ENCODE measurements around the gene YEATS2. TPM values are rescaled to one million over a fixed set of nuclear protein-coding genes. Genes with fewer than 3 reads are reported as not detected.

Gene YEATS2
- total RNA-seq, 6 experiments from 2014 or later = 3.8 to 12.1 (median 7.3) TPM

DNA sequence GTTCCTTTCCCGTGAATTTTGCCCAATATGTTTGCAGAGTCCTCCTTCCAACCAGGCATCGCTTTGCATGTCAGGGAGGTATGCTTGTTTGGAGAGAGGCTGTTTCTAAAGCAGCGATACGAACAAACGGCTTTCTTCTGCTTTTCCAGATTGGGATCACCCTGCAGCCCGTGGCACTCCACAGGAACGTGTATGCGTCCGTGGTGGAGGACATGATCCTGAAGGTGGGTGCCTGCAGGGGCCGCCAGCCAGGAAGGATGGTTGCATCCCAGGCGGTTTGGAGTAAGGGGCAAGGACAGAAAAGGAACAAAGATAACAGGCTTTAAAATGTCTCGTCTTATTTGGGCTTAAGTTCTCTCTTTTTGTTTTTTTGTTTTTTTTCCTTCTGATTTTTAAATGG, 110.3 kb downstream of the YEATS2 start:
- intact Hi-C loops (cut with DNase I) = no loop called here
- no peaks in the 10 kb centered on the region for H3K9me3 ChIP-seq
- ATAC-seq (no peak), DNase-seq (no peak)
- H3K36me3 ChIP-seq = peaks cover 0 to 41% (median 4%) of the 10 kb centered on the region in 4 donors
- TF ChIP-seq POLR2A (IDR thresholded peaks at IDR 0.05) (no peak), CTCF (IDR thresholded peaks at IDR 0.05) (no peak)
- H3K4me1 ChIP-seq = no peaks in the 10 kb centered on the region
- H3K27me3 ChIP-seq = no peaks in the 10 kb centered on the region
- H3K27ac ChIP-seq = no peak overlapping the region
- WGBS (ENCODE audit: insufficient coverage, low coverage, low lambda C conversion rate, missing lambda C conversion rate) = 94% methylated on average over 12 of the region's 12 CpGs
- H3K4me3 ChIP-seq = no peak overlapping the region

DNA sequence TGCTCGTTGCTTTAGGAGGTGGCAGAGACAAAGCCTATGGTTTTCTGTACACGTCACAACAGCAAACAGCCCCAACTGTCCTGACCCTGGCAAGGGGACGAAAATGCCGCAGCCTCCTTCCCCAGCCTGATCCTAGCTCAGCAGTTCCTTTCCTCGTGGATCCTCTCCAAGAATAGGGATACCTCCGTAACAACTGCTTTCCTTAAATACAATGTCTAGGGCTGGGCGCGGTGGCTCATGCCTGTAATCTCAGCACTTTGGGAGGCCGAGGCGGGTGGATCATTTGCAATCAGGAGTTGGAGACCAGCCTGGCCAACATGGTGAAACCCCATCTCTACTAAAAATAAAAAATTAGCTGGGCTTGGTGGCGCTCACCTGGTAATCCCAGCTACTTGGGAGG, 110.8 kb downstream of the YEATS2 start:
- intact Hi-C loops (cut with DNase I) = no loop called here
- no peak for ATAC-seq
- 94% methylated on average over 3 of the region's 11 CpGs for WGBS (ENCODE audit: insufficient coverage, low coverage, low lambda C conversion rate, missing lambda C conversion rate)
- Histone ChIP-seq H3K36me3 (peaks cover 0 to 37% (median 4%) of the 10 kb centered on the region in 4 donors), H3K4me3 (no peak overlapping the region), H3K4me1 (no peaks in the 10 kb centered on the region), H3K9me3 (no peaks in the 10 kb centered on the region), H3K27ac (no peak overlapping the region), H3K27me3 (no peaks in the 10 kb centered on the region)
- TF ChIP-seq CTCF (IDR thresholded peaks at IDR 0.05) (no peak), POLR2A (IDR thresholded peaks at IDR 0.05) (no peak)
- no peak for DNase-seq

DNA sequence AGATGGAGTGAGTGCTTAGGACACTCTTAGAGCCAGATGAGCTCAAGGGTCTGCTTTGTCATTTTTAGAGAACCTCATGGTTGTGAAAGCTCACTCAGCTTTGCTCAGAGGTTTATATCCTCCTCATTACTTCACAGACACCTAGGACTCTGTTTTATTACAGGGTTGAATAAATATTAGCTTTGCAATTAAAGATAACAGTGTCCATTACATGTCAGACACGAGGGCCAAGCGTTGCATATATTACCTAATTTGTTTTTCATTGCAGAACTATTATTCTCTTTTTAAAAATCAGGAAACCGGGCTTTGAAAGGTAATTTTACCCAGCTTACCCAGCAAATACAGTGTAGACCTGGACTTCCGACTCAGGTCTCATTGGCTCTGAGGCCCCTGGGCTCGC, 111.7 kb downstream of the YEATS2 start:
- DNase-seq (no peak), ATAC-seq (peak in 2 of 4 donors; percentile 33 to 65)
- Histone ChIP-seq H3K36me3 (peaks cover 0 to 33% (median 4%) of the 10 kb centered on the region in 4 donors), H3K4me1 (no peaks in the 10 kb centered on the region), H3K9me3 (no peaks in the 10 kb centered on the region), H3K4me3 (no peak overlapping the region), H3K27me3 (no peaks in the 10 kb centered on the region), H3K27ac (no peak overlapping the region)
- 60% methylated on average over 5 of the region's 5 CpGs for WGBS (ENCODE audit: insufficient coverage, low coverage, low lambda C conversion rate, missing lambda C conversion rate)
- intact Hi-C loops (cut with DNase I) = no loop called here
- TF ChIP-seq POLR2A (IDR thresholded peaks at IDR 0.05) (no peak), CTCF (IDR thresholded peaks at IDR 0.05) (no peak)

GRCh38 chr3:183810643-183811594, 113.3 kb downstream of the YEATS2 start:
- TF ChIP-seq CTCF (IDR thresholded peaks at IDR 0.05) (no peak), POLR2A (IDR thresholded peaks at IDR 0.05) (no peak)
- WGBS (ENCODE audit: insufficient coverage, low coverage, low lambda C conversion rate, missing lambda C conversion rate) = 98% methylated on average over 11 of the region's 24 CpGs
- ATAC-seq (no peak), DNase-seq (no peak)
- no peaks in the 10 kb centered on the region for H3K27me3 ChIP-seq
- intact Hi-C loops (cut with DNase I) = no loop called here
- H3K9me3 ChIP-seq = no peaks in the 10 kb centered on the region
- no peak overlapping the region for H3K27ac ChIP-seq
- H3K4me1 ChIP-seq = no peaks in the 10 kb centered on the region
- no peak overlapping the region for H3K4me3 ChIP-seq
- peaks cover 0 to 31% (median 3%) of the 10 kb centered on the region in 4 donors for H3K36me3 ChIP-seq

Measured in right lobe of liver (tissue), 6 donors.